Left ventricle myocardium inferior (tissue), 1 donor: ENCODE measurements around the gene ADCY2. TPM values are rescaled to one million over a fixed set of nuclear protein-coding genes. Genes with fewer than 3 reads are reported as not detected.

ENCODE experiments used
- DNase-seq: peaks from one replicate; pipeline ENCODE4 v3.0.0-alpha.2; 2020
- H3K27ac ChIP-seq: fragments of 200-600 bp; replicated peaks from 2 replicates; pipeline ENCODE4 v1.8.0; 2021
- H3K27me3 ChIP-seq: fragments of 200-600 bp; 2 replicates; pipeline ENCODE4 v1.8.0; 2021; ENCODE audit warnings: low read depth
- H3K36me3 ChIP-seq: fragments of 200-600 bp; 2 replicates; pipeline ENCODE4 v1.8.0; 2021
- H3K4me1 ChIP-seq: fragments of 200-600 bp; 2 replicates; pipeline ENCODE4 v1.8.0; 2021
- H3K4me3 ChIP-seq: fragments of 200-600 bp; 2 replicates; pipeline ENCODE4 v1.8.0; 2021; ENCODE audit warnings: mild to moderate bottlenecking, moderate library complexity
- H3K9me3 ChIP-seq: fragments of 200-600 bp; replicated peaks from 2 replicates; pipeline ENCODE4 v1.8.0; 2021
- intact Hi-C: fragments of 100-400 bp; cut with micrococcal nuclease; formaldehyde crosslinking; loops from one replicate; pipeline ENCODE4 v1.11.0; 2022
- total RNA-seq: library from RNA; stranded (reverse); fragmentation: NEBNext Ultra II Directional; extraction: Animal tissue kit (Norgen Biotek cat#: 25700); gene quantifications from one replicate; pipeline ENCODE4 v1.2.1, GENCODE V29; 2021
- TF ChIP-seq, protein P1 (sequence below): fragments of 200-600 bp; IDR thresholded peaks from 2 replicates; pipeline ENCODE4 v1.8.0; 2021; ENCODE audit warnings: antibody characterized with exemption, mild to moderate bottlenecking, borderline replicate concordance
- donor health status: DM: no; HTN: yes; CAD: no; lungs with severe emphysema.

ADCY2 gene
- total RNA-seq, 1 donor from 2014 or later = 0.30 TPM

GRCh38 chr5:7622498-7622897, 226.6 kb downstream of the ADCY2 start:
- Histone ChIP-seq H3K36me3 (no peaks in the 10 kb centered on the region), H3K4me1 (no peaks in the 10 kb centered on the region), H3K27me3 (no peaks in the 10 kb centered on the region), H3K4me3 (no peak overlapping the region), H3K27ac (no peak overlapping the region), H3K9me3 (peaks cover 9% of the 10 kb centered on the region)
- intact Hi-C loops = no loop called here
- TF ChIP-seq, protein P1, sequence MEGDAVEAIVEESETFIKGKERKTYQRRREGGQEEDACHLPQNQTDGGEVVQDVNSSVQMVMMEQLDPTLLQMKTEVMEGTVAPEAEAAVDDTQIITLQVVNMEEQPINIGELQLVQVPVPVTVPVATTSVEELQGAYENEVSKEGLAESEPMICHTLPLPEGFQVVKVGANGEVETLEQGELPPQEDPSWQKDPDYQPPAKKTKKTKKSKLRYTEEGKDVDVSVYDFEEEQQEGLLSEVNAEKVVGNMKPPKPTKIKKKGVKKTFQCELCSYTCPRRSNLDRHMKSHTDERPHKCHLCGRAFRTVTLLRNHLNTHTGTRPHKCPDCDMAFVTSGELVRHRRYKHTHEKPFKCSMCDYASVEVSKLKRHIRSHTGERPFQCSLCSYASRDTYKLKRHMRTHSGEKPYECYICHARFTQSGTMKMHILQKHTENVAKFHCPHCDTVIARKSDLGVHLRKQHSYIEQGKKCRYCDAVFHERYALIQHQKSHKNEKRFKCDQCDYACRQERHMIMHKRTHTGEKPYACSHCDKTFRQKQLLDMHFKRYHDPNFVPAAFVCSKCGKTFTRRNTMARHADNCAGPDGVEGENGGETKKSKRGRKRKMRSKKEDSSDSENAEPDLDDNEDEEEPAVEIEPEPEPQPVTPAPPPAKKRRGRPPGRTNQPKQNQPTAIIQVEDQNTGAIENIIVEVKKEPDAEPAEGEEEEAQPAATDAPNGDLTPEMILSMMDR = no peak
- DNase-seq = no peak

DNA sequence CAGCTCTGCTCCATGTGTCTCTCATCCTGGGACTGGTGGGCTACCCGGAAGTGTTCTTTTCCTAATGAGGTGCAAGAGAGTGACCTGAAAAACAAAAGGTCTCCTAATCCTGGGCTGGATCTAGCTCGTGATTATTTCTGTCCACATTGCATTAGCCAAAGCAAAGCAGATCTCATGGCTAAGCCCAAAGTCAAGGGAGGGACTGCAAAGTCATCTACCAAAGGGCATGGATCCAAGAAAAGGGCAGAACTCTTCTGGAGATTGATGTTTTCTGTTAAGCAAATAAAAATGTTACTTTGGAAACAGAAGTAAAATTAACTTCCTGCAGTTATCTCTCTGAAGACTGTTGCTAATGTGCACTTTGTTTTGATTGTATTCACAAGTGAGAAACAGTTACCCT, 229.8 kb downstream of the ADCY2 start:
- TF ChIP-seq, protein P1 = no peak
- intact Hi-C loops = no loop called here
- no peak overlapping the region for H3K4me3 ChIP-seq
- no peaks in the 10 kb centered on the region for H3K27me3 ChIP-seq
- H3K27ac ChIP-seq = no peak overlapping the region
- peaks cover 15% of the 10 kb centered on the region for H3K9me3 ChIP-seq
- DNase-seq = no peak
- no peaks in the 10 kb centered on the region for H3K4me1 ChIP-seq
- no peaks in the 10 kb centered on the region for H3K36me3 ChIP-seq

- no peak for DNase-seq
- no peaks in the 10 kb centered on the region for H3K4me1 ChIP-seq
- H3K27ac ChIP-seq = no peak overlapping the region
- peaks cover 16% of the 10 kb centered on the region for H3K9me3 ChIP-seq
- H3K4me3 ChIP-seq = no peak overlapping the region
- intact Hi-C loops = no loop called here
- TF ChIP-seq, protein P1 = no peak
- H3K36me3 ChIP-seq = no peaks in the 10 kb centered on the region
- no peaks in the 10 kb centered on the region for H3K27me3 ChIP-seq
Observed at GRCh38 chr5:7628248-7628647, 232.3 kb downstream of the ADCY2 start.

DNA sequence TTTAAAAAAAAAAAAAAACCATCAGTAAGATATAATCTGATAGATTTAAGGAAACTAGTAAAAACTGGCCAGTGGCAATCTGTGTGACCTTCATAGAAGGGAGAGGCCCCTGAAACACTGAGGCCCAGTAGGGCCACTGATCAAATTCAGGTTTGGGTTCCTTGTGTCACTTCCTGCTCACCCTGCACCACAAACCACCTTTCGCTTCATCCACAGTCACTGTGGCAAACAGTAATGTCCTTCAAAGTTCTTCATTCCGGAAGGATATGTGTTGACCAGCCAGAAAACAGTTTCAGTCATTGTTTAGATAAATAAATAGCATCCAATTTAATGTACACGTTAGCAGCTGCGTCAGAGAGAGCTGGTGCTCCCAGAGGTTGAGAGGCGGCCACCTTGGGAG, 232.9 kb downstream of the ADCY2 start:
- Histone ChIP-seq H3K27me3 (no peaks in the 10 kb centered on the region), H3K27ac (no peak overlapping the region), H3K4me1 (no peaks in the 10 kb centered on the region), H3K4me3 (no peak overlapping the region), H3K36me3 (no peaks in the 10 kb centered on the region), H3K9me3 (peaks cover 16% of the 10 kb centered on the region)
- TF ChIP-seq, protein P1 = no peak
- no peak for DNase-seq
- intact Hi-C loops = no loop called here

- Histone ChIP-seq H3K27me3 (no peaks in the 10 kb centered on the region), H3K9me3 (peaks cover 16% of the 10 kb centered on the region), H3K36me3 (no peaks in the 10 kb centered on the region), H3K4me1 (no peaks in the 10 kb centered on the region), H3K27ac (no peak overlapping the region), H3K4me3 (no peak overlapping the region)
- TF ChIP-seq, protein P1 = no peak
- no peak for DNase-seq
- intact Hi-C loops = no loop called here
Observed at GRCh38 chr5:7629561-7629960, 233.6 kb downstream of the ADCY2 start.

- H3K27me3 ChIP-seq = no peaks in the 10 kb centered on the region
- no peaks in the 10 kb centered on the region for H3K36me3 ChIP-seq
- no peak for DNase-seq
- no peaks in the 10 kb centered on the region for H3K4me1 ChIP-seq
- H3K4me3 ChIP-seq = no peak overlapping the region
- no peak overlapping the region for H3K27ac ChIP-seq
- TF ChIP-seq, protein P1 = no peak
- peaks cover 7% of the 10 kb centered on the region for H3K9me3 ChIP-seq
- intact Hi-C loops = no loop called here
Observed at GRCh38 chr5:7634837-7635236, 238.9 kb downstream of the ADCY2 start.
